Colonic mucosa (tissue), 4 donors: Measurements from ENCODE around the gene ROBO1. TPM values are rescaled to one million over a fixed set of nuclear protein-coding genes. Genes with fewer than 3 reads are reported as not detected.

Source experiments
- DNase-seq: peaks from one replicate; pipeline ENCODE4 v3.0.0-alpha.2; 2020
- H3K27ac ChIP-seq: fragments of 200-600 bp; one replicate; pipeline ENCODE4 v1.8.0; 2021
- H3K27me3 ChIP-seq: fragments of 200-600 bp; one replicate; pipeline ENCODE4 v1.8.0; 2021
- H3K36me3 ChIP-seq: fragments of 200-600 bp; one replicate; pipeline ENCODE4 v1.8.0; 2021
- H3K4me1 ChIP-seq: fragments of 200-600 bp; one replicate; pipeline ENCODE4 v1.8.0; 2021; ENCODE audit warnings: mild to moderate bottlenecking
- H3K4me3 ChIP-seq: fragments of 200-600 bp; one replicate; pipeline ENCODE4 v1.8.0; 2021
- H3K9ac ChIP-seq, 2 donors: one replicate each; pipeline ENCODE4 v1.7.0; 2013; ENCODE audit warnings: control low read depth in 2 of 2, low read depth in 2 of 2, low read length in 2 of 2
- H3K9me3 ChIP-seq: fragments of 200-600 bp; one replicate; pipeline ENCODE4 v1.8.0; 2021
- CTCF ChIP-seq: fragments of 200-600 bp; IDR thresholded peaks from one replicate; pipeline ENCODE4 v1.8.0; 2022; ENCODE audit warnings: antibody characterized with exemption, mild to moderate bottlenecking
- intact Hi-C: fragments of 100-400 bp; cut with DNase I; formaldehyde crosslinking; loops from one replicate; pipeline ENCODE4 v1.14.1; 2022
- total RNA-seq, 2 donors: library from RNA; stranded (reverse); fragmentation: NEBNext Ultra II Directional in 1 of 2; extraction: Animal tissue kit (Norgen Biotek cat#: 25700) in 1 of 2; gene quantifications; one replicate each; pipeline ENCODE4 v1.2.1, GENCODE V29; 2021
- donor health status: healthy.
- donor health status: DM: no; HTN: no; CAD: no.
- donor health status: DM: no; HTN: no; CAD: no.

Gene ROBO1
- total RNA-seq, 2 donors from 2014 or later = 8.1 to 9.4 TPM

- H3K27me3 ChIP-seq = no peaks in the 10 kb centered on the region
- H3K4me3 ChIP-seq = no peak overlapping the region
- H3K9me3 ChIP-seq = no peaks in the 10 kb centered on the region
- no peak overlapping the region for H3K27ac ChIP-seq
- no peak for TF ChIP-seq CTCF
- H3K9ac ChIP-seq = no peak overlapping the region
- no peak for DNase-seq
- no peaks in the 10 kb centered on the region for H3K36me3 ChIP-seq
- intact Hi-C loops = no loop called here
- no peaks in the 10 kb centered on the region for H3K4me1 ChIP-seq
Measured at GRCh38 chr3:79203144-79203519, 564.7 kb downstream of the ROBO1 start.

GRCh38 chr3:79202471-79203143, 565.2 kb downstream of the ROBO1 start:
- H3K4me1 ChIP-seq = no peaks in the 10 kb centered on the region
- H3K36me3 ChIP-seq = no peaks in the 10 kb centered on the region
- no peak overlapping the region for H3K9ac ChIP-seq
- H3K9me3 ChIP-seq = no peaks in the 10 kb centered on the region
- intact Hi-C loops = no loop called here
- no peak for DNase-seq
- H3K4me3 ChIP-seq = no peak overlapping the region
- H3K27me3 ChIP-seq = no peaks in the 10 kb centered on the region
- no peak overlapping the region for H3K27ac ChIP-seq
- no peak for TF ChIP-seq CTCF

- H3K9ac ChIP-seq = no peak overlapping the region
- H3K9me3 ChIP-seq = no peaks in the 10 kb centered on the region
- H3K36me3 ChIP-seq = no peaks in the 10 kb centered on the region
- DNase-seq = no peak
- no peaks in the 10 kb centered on the region for H3K4me1 ChIP-seq
- H3K27me3 ChIP-seq = no peaks in the 10 kb centered on the region
- TF ChIP-seq CTCF = no peak
- H3K4me3 ChIP-seq = no peak overlapping the region
- H3K27ac ChIP-seq = no peak overlapping the region
- intact Hi-C loops = no loop called here
Measured at GRCh38 chr3:79200456-79200855, 567.3 kb downstream of the ROBO1 start.

- no peak for TF ChIP-seq CTCF
- H3K9me3 ChIP-seq = no peaks in the 10 kb centered on the region
- intact Hi-C loops = no loop called here
- no peak overlapping the region for H3K27ac ChIP-seq
- no peak overlapping the region for H3K4me3 ChIP-seq
- H3K27me3 ChIP-seq = no peaks in the 10 kb centered on the region
- no peak for DNase-seq
- no peaks in the 10 kb centered on the region for H3K36me3 ChIP-seq
- no peaks in the 10 kb centered on the region for H3K4me1 ChIP-seq
- H3K9ac ChIP-seq = no peak overlapping the region
Measured at GRCh38 chr3:79199966-79200365, 567.8 kb downstream of the ROBO1 start.

- H3K4me3 ChIP-seq = no peak overlapping the region
- no peaks in the 10 kb centered on the region for H3K9me3 ChIP-seq
- H3K4me1 ChIP-seq = no peaks in the 10 kb centered on the region
- no peak for DNase-seq
- H3K27ac ChIP-seq = no peak overlapping the region
- intact Hi-C loops = no loop called here
- no peaks in the 10 kb centered on the region for H3K36me3 ChIP-seq
- no peak for TF ChIP-seq CTCF
- H3K9ac ChIP-seq = no peak overlapping the region
- H3K27me3 ChIP-seq = no peaks in the 10 kb centered on the region
Measured at GRCh38 chr3:79187426-79187825, 580.4 kb downstream of the ROBO1 start.
